ENCODE results near the gene EHBP1L1. TPM values are rescaled to one million over a fixed set of nuclear protein-coding genes. Genes with fewer than 3 reads are reported as not detected.

EHBP1L1 gene
- total RNA-seq, 2 donors from 2014 or later: 101 to 144 TPM

GRCh38 chr11:65569973-65570918 is 5.6 kb upstream of the EHBP1L1 start, which contains the start of gene ZNRD2:
Gene ZNRD2, plus strand, starts transcription at chr11:65570477. Its CDS starts 15 bp downstream, at chr11:65570492.
- peak; percentile 80 for ATAC-seq
- DNase-seq (ENCODE audit: low spot score in 2 of 2): peak; percentile 99
- peak within 1 kb of the TSS; percentile 96 for H3K27ac Mint-ChIP-seq
- H3K36me3 Mint-ChIP-seq: peaks cover 20 to 31% of the 10 kb centered on the region in 2 donors
- H3K9me3 Mint-ChIP-seq: no peaks in the 10 kb centered on the region

- no peaks in the 10 kb centered on the region for H3K9me3 Mint-ChIP-seq
- H3K27ac Mint-ChIP-seq: peak overlapping the region; percentile 66 to 68
- peaks cover 21 to 31% of the 10 kb centered on the region in 2 donors for H3K36me3 Mint-ChIP-seq
- no peak for DNase-seq (ENCODE audit: low spot score in 2 of 2)
- no peak for ATAC-seq
Observed at GRCh38 chr11:65571420-65571819, 4.4 kb upstream of the EHBP1L1 start.

GRCh38 chr11:65571940-65572339 is 3.9 kb upstream of the EHBP1L1 start:
- ATAC-seq: no peak
- peaks cover 25 to 31% of the 10 kb centered on the region in 2 donors for H3K36me3 Mint-ChIP-seq
- no peak for DNase-seq (ENCODE audit: low spot score in 2 of 2)
- peak overlapping the region; percentile 66 to 97 for H3K27ac Mint-ChIP-seq
- H3K9me3 Mint-ChIP-seq: no peaks in the 10 kb centered on the region

GRCh38 chr11:65572356-65573051 is 3.3 kb upstream of the EHBP1L1 start, which contains the start of gene FAM89B:
Gene FAM89B, plus strand, starts transcription at chr11:65572538. Its CDS starts 132 bp downstream, at chr11:65572670.
- Mint-ChIP-seq H3K27ac (peak within 1 kb of the TSS; percentile 87 to 97), H3K36me3 (peaks cover 25 to 31% of the 10 kb centered on the region in 2 donors), H3K9me3 (no peaks in the 10 kb centered on the region)
- DNase-seq (ENCODE audit: low spot score in 2 of 2) (peak; percentile 81 to 92), ATAC-seq (peak in 1 of 2 donors; percentile 20)

GRCh38 chr11:65573391-65574079 is 2.3 kb upstream of the EHBP1L1 start:
- ATAC-seq (no peak), DNase-seq (ENCODE audit: low spot score in 2 of 2) (no peak)
- Mint-ChIP-seq H3K27ac (peak overlapping the region; percentile 87 to 93), H3K9me3 (no peaks in the 10 kb centered on the region), H3K36me3 (peaks cover 34 to 36% of the 10 kb centered on the region in 2 donors)

DNA sequence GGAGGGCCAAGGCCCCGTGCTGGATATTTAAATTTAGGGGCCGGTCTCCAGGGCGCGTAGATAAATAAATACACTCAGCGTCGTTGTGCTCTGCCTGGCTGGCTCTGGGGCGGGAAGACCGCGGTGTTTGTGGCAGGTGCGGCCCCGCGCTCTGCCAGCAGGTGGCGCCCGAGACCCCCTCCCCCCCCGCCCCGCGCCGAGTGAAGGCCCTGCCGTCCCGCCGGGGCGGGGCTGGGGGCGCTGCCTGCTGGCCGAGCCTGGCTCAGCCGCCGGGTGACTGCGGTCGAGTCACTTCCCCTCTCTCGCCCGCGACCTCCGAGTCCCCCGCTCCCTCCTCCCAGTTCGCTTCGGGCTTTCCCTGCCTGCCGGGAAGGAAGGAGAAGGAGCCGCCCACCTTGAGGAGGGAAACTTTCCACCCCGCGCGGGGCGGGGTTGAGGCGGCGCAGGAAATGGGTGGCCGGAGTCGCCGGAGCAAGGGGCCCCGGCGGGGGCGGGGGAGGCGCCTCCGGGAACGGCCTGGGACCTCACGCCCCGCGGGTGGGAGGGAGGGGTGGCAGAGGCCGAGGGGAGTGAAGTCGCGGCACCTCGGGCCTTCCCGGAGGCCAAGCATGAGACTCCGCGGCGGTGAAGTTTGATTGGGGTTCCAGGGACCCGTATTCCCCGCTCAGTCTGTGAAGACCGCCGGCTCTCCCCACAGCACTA is 1.6 kb upstream of the EHBP1L1 start:
- peak; percentile 91 to 97 for DNase-seq (ENCODE audit: low spot score in 2 of 2)
- peaks cover 31 to 32% of the 10 kb centered on the region in 2 donors for H3K36me3 Mint-ChIP-seq
- peak; percentile 30 to 54 for ATAC-seq

DNA sequence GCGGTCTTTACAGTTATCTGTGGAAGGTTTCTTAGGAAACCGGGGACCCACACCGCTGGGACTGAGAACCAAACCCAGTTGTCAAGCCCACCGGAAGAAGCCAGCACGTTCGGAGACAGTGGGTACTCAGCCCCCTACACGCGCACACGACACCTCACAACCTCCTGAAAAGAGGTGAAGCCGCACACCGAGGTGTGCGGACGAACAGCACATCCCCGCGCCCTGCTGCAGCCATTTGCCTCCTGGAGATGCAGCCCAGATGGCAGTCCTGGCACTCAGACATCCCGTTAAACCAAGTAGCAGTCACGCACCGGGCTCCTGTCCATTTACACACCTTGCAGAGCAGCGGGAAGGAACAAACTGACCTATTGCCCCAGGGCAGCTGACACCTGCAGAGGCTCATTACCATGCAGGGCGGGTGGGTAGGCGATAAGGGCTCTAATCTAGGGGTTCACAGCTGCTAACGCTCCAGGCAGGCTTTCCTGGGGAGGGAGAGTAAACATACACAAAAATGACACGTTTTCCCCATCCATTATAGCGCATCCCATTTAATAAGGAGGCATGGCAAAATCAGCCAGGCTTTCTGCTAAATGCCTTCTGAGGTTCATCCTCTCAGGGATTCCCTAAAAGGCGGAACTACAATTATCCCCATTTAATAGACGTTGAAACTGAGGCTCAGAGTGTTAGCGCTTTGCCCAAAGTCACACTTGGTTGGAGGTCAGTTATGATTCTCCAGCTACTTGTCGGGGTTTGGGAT is 864 bp upstream of the EHBP1L1 start:
- H3K27ac Mint-ChIP-seq: peak overlapping the region; percentile 92 to 93
- peaks cover 30 to 31% of the 10 kb centered on the region in 2 donors for H3K36me3 Mint-ChIP-seq
- H3K9me3 Mint-ChIP-seq: no peaks in the 10 kb centered on the region
- ATAC-seq (peak in 1 of 2 donors; percentile 8), DNase-seq (ENCODE audit: low spot score in 2 of 2) (peak in 1 of 2 donors; percentile 42)

More for the DNA sequence above, 1.6 kb upstream of the EHBP1L1 start:
- peak overlapping the region; percentile 92 to 93 for H3K27ac Mint-ChIP-seq
- H3K9me3 Mint-ChIP-seq: no peaks in the 10 kb centered on the region

DNA sequence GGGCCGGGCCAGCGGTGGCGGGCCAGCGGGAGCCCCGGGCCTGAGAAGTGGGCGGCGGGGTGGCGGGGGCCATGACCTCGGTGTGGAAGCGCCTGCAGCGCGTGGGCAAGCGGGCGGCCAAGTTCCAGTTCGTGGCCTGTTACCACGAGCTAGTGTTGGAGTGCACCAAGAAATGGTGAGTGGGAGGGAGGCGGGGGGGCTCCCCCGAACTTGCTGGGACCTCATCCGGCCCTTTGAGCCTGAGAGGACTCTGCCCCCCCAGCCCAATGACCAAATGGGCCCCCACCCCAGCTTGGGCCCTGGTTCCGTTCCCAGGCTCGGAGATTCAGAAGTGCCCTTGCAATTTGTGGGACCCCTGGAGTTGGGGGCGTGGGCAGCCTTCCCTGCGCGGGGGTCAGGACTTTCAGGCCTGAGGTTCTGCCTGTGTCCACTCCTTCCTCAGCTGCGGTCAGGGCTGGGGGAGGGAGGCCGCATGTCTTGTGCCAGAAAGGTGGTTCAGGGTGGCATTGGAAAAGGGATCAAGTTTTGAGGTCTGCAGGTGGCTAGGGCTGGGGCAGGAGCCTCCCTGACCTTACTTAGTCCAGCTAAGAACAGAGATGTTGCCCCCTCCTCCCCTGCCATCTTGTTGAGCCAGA is 496 bp downstream of the EHBP1L1 start:
- H3K36me3 Mint-ChIP-seq: peaks cover 20 to 28% of the 10 kb centered on the region in 2 donors
- peak in 1 of 2 donors; percentile 1 for ATAC-seq

GRCh38 chr11:65576867-65577755 is 1.3 kb downstream of the EHBP1L1 start:
- ATAC-seq: peak in 1 of 2 donors; percentile 38
- Mint-ChIP-seq H3K27ac (peak overlapping the region; percentile 52 to 92), H3K36me3 (peaks cover 16 to 23% of the 10 kb centered on the region in 2 donors), H3K9me3 (no peaks in the 10 kb centered on the region)
- DNase-seq (ENCODE audit: low spot score in 2 of 2): peak in 1 of 2 donors; percentile 79

More for the DNA sequence above, 496 bp downstream of the EHBP1L1 start:
- Mint-ChIP-seq H3K9me3 (no peaks in the 10 kb centered on the region), H3K27ac (peak overlapping the region; percentile 52 to 92)
- peak in 1 of 2 donors; percentile 73 for DNase-seq (ENCODE audit: low spot score in 2 of 2)

- no peak for ATAC-seq
- DNase-seq (ENCODE audit: low spot score in 2 of 2): no peak
- peaks cover 14 to 22% of the 10 kb centered on the region in 2 donors for H3K36me3 Mint-ChIP-seq
- peak overlapping the region in 1 of 2 donors; percentile 92 for H3K27ac Mint-ChIP-seq
- H3K9me3 Mint-ChIP-seq: no peaks in the 10 kb centered on the region
Observed at GRCh38 chr11:65577756-65578109, 1.9 kb downstream of the EHBP1L1 start.

DNA sequence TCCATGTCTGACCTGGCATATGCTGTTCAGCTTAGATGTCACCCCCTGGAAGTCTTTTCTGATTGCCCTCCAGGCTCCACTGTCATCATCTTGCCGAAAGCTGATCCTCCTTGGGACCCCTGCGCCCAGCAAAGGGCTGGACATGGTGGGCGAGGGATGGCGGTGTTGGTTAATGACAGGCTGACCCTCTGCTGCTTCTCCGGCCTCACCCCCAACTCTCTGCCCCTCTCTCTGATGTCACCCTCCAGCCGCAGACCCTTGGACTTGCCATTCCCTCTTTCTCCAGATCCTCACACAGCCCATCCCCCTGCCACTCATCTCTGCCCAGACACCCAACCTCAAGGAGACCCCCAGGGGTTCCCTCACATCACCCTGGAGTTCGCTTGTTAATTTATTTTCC is 2.3 kb downstream of the EHBP1L1 start:
- peak overlapping the region; percentile 75 to 92 for H3K27ac Mint-ChIP-seq
- H3K9me3 Mint-ChIP-seq: no peaks in the 10 kb centered on the region
- no peak for DNase-seq (ENCODE audit: low spot score in 2 of 2)
- peaks cover 14 to 24% of the 10 kb centered on the region in 2 donors for H3K36me3 Mint-ChIP-seq
- no peak for ATAC-seq

DNA sequence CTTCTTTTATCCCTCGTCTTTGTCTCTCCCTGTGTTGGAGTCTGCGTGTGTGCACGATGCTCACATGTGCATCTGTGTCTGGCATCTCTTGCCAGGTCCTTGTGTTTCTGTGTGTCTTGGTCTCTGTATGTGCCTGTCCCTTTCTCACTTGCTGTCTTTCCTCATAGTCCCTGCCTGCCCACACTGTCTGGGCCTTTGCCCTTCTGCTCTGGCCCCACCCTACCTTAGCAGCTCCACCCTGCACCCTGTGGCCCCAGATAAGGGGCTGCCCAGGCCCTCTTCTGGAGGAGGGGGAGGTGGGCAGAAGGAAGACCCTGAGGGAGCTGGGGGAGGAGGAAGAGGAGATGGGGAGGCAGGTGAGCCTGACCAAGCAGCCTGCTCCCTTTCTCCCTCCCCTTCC is 2.8 kb downstream of the EHBP1L1 start:
- H3K36me3 Mint-ChIP-seq: peaks cover 13 to 29% of the 10 kb centered on the region in 2 donors
- no peak for DNase-seq (ENCODE audit: low spot score in 2 of 2)
- H3K9me3 Mint-ChIP-seq: no peaks in the 10 kb centered on the region
- no peak for ATAC-seq
- H3K27ac Mint-ChIP-seq: peak overlapping the region in 1 of 2 donors; percentile 92

DNA sequence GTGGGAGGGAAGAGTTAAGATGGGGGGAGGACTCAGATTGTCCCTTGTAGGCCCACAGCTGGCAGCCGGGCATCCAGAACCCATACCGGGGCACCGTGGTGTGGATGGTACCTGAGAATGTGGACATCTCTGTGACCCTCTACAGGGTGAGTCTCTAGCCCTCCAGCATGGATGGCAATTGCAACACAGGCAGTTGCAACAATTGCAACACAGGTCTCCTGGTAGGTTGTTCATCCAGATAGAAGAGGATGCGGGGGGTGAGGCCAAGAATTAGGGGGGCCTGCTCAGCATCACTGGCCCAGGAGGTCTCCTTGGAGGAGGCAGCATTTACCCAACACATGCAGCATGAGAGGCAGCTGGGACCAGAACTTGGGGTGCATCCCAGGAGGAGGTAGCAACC is 3.4 kb downstream of the EHBP1L1 start:
- DNase-seq (ENCODE audit: low spot score in 2 of 2) (no peak), ATAC-seq (no peak)
- no peak overlapping the region for H3K27ac Mint-ChIP-seq
- H3K36me3 Mint-ChIP-seq: peaks cover 8 to 29% of the 10 kb centered on the region in 2 donors
- no peaks in the 10 kb centered on the region for H3K9me3 Mint-ChIP-seq

Measured in activated naive CD4-positive, alpha-beta T cell treated with anti-CD3 and anti-CD28 coated beads, Interleukin-2, amount 50 U/mL, for 72 hours (primary cell).